ENCODE results near the gene SAMMSON.

GRCh38 chr3:70053293-70053692, 53.8 kb downstream of the SAMMSON start:
- TF ChIP-seq CTCF (conservative IDR thresholded peaks at IDR 0.05; ENCODE audit: low read depth, low read length) (no peak), EZH2 (IDR thresholded peaks at IDR 0.05; ENCODE audit: borderline replicate concordance, low read depth, low read length, poor library complexity, severe bottlenecking) (no peak)

Measured in A673 (cell line).